Endometrial microvascular endothelial cells (primary cell): ENCODE measurements around the gene RASA3. TPM values are rescaled to one million over a fixed set of nuclear protein-coding genes. Genes with fewer than 3 reads are reported as not detected.

Source experiments
- in situ Hi-C: cut with HindIII; loops from 2 replicates; pipeline ENCODE4 v1.10.0; 2017; ENCODE audit warnings: low sequenced_read_pairs, low pct_unique_long_range_greater_than_20kb; ENCODE audit errors: inconsistent ontology term
- total RNA-seq: library from RNA; depleted of rRNA; stranded (reverse); fragments of >200 nt; gene quantifications from one replicate; pipeline ENCODE4 v1.2.3, GENCODE V29; 2015; ENCODE audit errors: inconsistent ontology term

The RASA3 gene
- total RNA-seq, 1 donor from 2014 or later = 56.0 TPM

- in situ Hi-C loops = no loop called here
Observed at GRCh38 chr13:113934576-113934975, 197.8 kb downstream of the RASA3 start.

- in situ Hi-C loops = no loop called here
Observed at GRCh38 chr13:113933901-113934300, 198.5 kb downstream of the RASA3 start.

- in situ Hi-C loops = no loop called here
Observed at GRCh38 chr13:113931841-113932459, 200.5 kb downstream of the RASA3 start.

- in situ Hi-C loops = no loop called here
Observed at GRCh38 chr13:113930671-113931637, 201.5 kb downstream of the RASA3 start.

- in situ Hi-C loops = no loop called here
Observed at GRCh38 chr13:113929628-113930615, 202.5 kb downstream of the RASA3 start.

- in situ Hi-C loops = no loop called here
Observed at GRCh38 chr13:113928685-113929627, 203.5 kb downstream of the RASA3 start.

Other genes with a start within 250 kb of the RASA3 start
- not detected for gene C13orf46, start 158.5 kb downstream of the RASA3 start, total RNA-seq
- gene CFAP97D2, start 46.6 kb upstream of the RASA3 start, total RNA-seq = not detected
- gene CDC16, start 102.3 kb upstream of the RASA3 start, total RNA-seq = 44.3 TPM
- 15.4 TPM for gene UPF3A, start 149.0 kb upstream of the RASA3 start, total RNA-seq
- 32.9 TPM for gene CHAMP1, start 181.9 kb upstream of the RASA3 start, total RNA-seq